C4-2B (cell line): Measurements from ENCODE around the gene STAM.
"Not testable (repeated sequence)": the region's sequence is repeated elsewhere in the genome, so short reads cannot be mapped to it uniquely, and the experiment has no call there.

ENCODE experiments used
- H3K27ac ChIP-seq: fragments of 450-650 bp; 2 replicates; pipeline ENCODE4 v1.5.1; 2017
- ZFX ChIP-seq: fragments of 450-650 bp; IDR thresholded peaks from 2 replicates; pipeline ENCODE4 v1.6.1; 2017
- TF ChIP-seq, protein P1 (sequence below): fragments of 450-650 bp; conservative IDR thresholded peaks from 2 replicates; pipeline ENCODE4 v1.5.1; 2017; ENCODE audit warnings: mild to moderate bottlenecking

Gene STAM

GRCh38 chr10:17609523-17610079 lies 34.4 kb upstream of the STAM start:
- no peak for TF ChIP-seq ZFX
- TF ChIP-seq, protein P1, sequence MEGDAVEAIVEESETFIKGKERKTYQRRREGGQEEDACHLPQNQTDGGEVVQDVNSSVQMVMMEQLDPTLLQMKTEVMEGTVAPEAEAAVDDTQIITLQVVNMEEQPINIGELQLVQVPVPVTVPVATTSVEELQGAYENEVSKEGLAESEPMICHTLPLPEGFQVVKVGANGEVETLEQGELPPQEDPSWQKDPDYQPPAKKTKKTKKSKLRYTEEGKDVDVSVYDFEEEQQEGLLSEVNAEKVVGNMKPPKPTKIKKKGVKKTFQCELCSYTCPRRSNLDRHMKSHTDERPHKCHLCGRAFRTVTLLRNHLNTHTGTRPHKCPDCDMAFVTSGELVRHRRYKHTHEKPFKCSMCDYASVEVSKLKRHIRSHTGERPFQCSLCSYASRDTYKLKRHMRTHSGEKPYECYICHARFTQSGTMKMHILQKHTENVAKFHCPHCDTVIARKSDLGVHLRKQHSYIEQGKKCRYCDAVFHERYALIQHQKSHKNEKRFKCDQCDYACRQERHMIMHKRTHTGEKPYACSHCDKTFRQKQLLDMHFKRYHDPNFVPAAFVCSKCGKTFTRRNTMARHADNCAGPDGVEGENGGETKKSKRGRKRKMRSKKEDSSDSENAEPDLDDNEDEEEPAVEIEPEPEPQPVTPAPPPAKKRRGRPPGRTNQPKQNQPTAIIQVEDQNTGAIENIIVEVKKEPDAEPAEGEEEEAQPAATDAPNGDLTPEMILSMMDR, result no peak
- H3K27ac ChIP-seq, result no peak overlapping the region

DNA sequence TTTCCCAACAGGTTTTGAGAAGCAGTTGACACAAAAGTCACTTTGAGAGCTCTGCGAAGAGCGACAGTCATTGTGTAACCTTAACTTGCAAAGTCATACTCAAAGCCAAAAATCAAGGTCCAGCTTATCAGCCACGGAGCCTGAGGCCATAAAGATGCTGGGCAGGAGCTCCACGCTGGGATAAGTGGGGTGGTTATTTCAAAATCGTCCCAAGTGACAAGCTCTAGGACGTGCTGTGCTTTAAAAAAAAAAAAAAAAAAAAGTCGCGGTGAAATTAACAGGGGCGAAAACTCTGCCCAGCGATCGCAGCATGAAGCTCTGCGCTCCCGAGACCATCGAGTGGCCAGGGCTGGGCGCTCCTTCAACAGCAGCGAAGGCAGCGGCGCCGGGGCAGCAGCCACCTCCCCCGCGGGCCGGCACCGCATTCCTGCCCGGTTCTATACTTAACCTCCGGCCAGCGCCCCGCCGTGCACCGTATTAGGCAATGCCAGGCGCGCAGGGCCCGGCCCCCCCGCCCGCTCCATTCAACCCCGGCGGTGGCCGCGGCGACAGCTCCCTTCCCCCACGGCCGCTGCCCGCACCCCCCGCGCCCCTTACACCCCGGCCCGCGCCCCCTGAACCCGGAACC lies 27.4 kb upstream of the STAM start:
- TF ChIP-seq ZFX, result no peak
- TF ChIP-seq, protein P1, result no peak
- H3K27ac ChIP-seq, result no peak overlapping the region

GRCh38 chr10:17617031-17617911 lies 26.7 kb upstream of the STAM start, which contains the start of gene HACD1:
Gene HACD1, minus strand, starts transcription at chr10:17617374. Its CDS starts 35 bp downstream, at chr10:17617339.
- TF ChIP-seq ZFX, result no peak
- TF ChIP-seq, protein P1, result no peak; the same call in 1 of the 2 replicates
- H3K27ac ChIP-seq, result no peak within 1 kb of the TSS

DNA sequence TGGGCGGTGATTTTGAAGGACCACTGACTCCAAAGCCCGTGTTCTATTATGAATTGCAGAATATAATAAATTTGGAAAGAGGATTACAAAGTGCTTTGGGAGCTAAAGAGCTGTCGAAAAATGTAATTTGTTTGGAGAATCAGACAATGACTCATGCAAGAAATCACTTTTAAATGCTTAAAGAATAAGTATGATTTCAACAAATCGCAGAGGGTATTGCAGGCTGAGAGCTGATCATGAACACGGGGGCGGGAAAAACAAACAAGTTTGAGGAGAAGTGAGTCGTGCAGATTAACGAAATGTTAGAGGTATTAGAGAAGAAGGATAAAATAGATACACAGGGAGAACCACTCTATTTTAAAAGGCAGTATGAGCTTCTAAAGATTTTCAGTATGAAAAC lies 21.9 kb upstream of the STAM start:
- TF ChIP-seq ZFX, result no peak
- TF ChIP-seq, protein P1, result no peak
- H3K27ac ChIP-seq, result no peak overlapping the region

DNA sequence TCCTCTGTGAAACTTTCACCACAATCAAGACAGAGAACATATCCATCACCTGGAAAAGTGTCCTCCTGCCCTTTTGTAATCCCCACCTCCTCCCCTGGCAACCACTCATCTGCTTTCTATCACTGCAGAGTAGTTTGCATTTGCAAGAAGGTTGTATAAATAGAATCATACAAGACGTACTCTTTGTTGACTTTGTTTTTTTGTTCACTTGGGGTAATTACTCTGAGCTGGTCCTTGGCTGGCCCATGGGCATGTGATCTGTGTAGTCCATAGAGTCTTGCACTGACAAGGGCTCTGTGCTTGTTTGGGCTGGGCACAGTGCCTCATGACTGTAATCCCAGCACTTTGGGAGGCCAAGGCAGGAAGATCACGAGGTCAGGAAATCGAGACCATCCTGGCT lies 19.0 kb upstream of the STAM start:
- no peak overlapping the region for H3K27ac ChIP-seq
- TF ChIP-seq, protein P1, result no peak
- TF ChIP-seq ZFX, result no peak

- TF ChIP-seq, protein P1, result no peak
- TF ChIP-seq ZFX, result no peak
- no peak overlapping the region for H3K27ac ChIP-seq
These were observed 17.3 kb upstream of the STAM start for GRCh38 chr10:17626656-17627055.

- H3K27ac ChIP-seq, result not testable (repeated sequence)
These were observed 11.4 kb upstream of the STAM start for GRCh38 chr10:17632590-17632989.
